Liver (tissue), 9 donors: Measurements from ENCODE around the gene OR10H5. TPM values are rescaled to one million over a fixed set of nuclear protein-coding genes. Genes with fewer than 3 reads are reported as not detected.
A peak's percentile ranks its signal among the peaks of the same experiment; 100 is the strongest.

ENCODE experiments used
- DNase-seq: peaks from one replicate; pipeline ENCODE4 v3.0.0-alpha.2; 2017; ENCODE audit warnings: low spot score
- H3K27ac ChIP-seq, 2 donors: one replicate each; pipeline ENCODE4 v1.7.0; 2013; ENCODE audit warnings: inconsistent platforms in 2 of 2, low read length in 2 of 2, control low read depth in 1 of 2, low read depth in 1 of 2, mild to moderate bottlenecking in 1 of 2
- H3K27me3 ChIP-seq, 4 donors: one replicate each; pipeline versions ENCODE4 v1.6.1 to v1.7.0; 2013; ENCODE audit warnings: low read length in 3 of 4, inconsistent platforms in 1 of 4, mild to moderate bottlenecking in 1 of 4, moderate library complexity in 1 of 4; ENCODE audit not compliant: control insufficient read depth in 4 of 4, insufficient read depth in 4 of 4
- H3K36me3 ChIP-seq, 4 donors: one replicate each; pipeline versions ENCODE4 v1.6.1 to v1.7.0; 2013; ENCODE audit warnings: low read length in 3 of 4, mild to moderate bottlenecking in 3 of 4, low read depth in 1 of 4, moderate library complexity in 1 of 4; ENCODE audit not compliant: control insufficient read depth in 4 of 4, insufficient read depth in 3 of 4
- H3K4me1 ChIP-seq, 4 donors: one replicate each; pipeline versions ENCODE4 v1.6.1 to v1.7.0; 2013; ENCODE audit warnings: low read length in 3 of 4, mild to moderate bottlenecking in 3 of 4, moderate library complexity in 1 of 4; ENCODE audit not compliant: control insufficient read depth in 4 of 4, insufficient read depth in 4 of 4
- H3K4me3 ChIP-seq, 3 donors: one replicate each; pipeline versions ENCODE4 v1.6.1 to v1.7.0; 2013; ENCODE audit warnings: low read length in 3 of 3, control low read depth in 1 of 3, low read depth in 1 of 3, mild to moderate bottlenecking in 1 of 3
- H3K9ac ChIP-seq, 2 donors: one replicate each; pipeline ENCODE4 v1.7.0; 2013; ENCODE audit warnings: low read length in 2 of 2, mild to moderate bottlenecking in 2 of 2, moderate library complexity in 2 of 2, control low read depth in 1 of 2, low read depth in 1 of 2
- H3K9me3 ChIP-seq, 4 donors: one replicate each; pipeline versions ENCODE4 v1.6.1 to v1.7.0; 2013; ENCODE audit warnings: low read length in 3 of 4; ENCODE audit not compliant: control insufficient read depth in 4 of 4
- ATF3 ChIP-seq: IDR thresholded peaks from 2 replicates; pipeline ENCODE4 v1.6.1; 2016; ENCODE audit warnings: antibody characterized with exemption
- CTCF ChIP-seq: fragments of 150-350 bp; IDR thresholded peaks from 2 replicates; pipeline ENCODE4 v1.5.1; 2017; ENCODE audit warnings: improper control_type of control experiment, low read depth, low read length; ENCODE audit not compliant: missing input control
- EGR1 ChIP-seq, 2 donors: IDR thresholded peaks; 2 replicates each; pipeline ENCODE4 v1.6.1; 2016 to 2018; ENCODE audit warnings: antibody characterized with exemption in 2 of 2, low read depth in 2 of 2
- FOXA1 ChIP-seq: IDR thresholded peaks from 2 replicates; pipeline ENCODE4 v1.6.1; 2016; ENCODE audit warnings: antibody characterized with exemption
- FOXA2 ChIP-seq: IDR thresholded peaks from 2 replicates; pipeline ENCODE4 v1.6.1; 2016; ENCODE audit warnings: antibody characterized with exemption
- GABPA ChIP-seq, 2 donors: IDR thresholded peaks in 1 of 2; conservative IDR thresholded peaks in 1 of 2; 2 replicates each; pipeline ENCODE4 v1.6.1; 2016; ENCODE audit warnings: antibody characterized with exemption in 2 of 2, mild to moderate bottlenecking in 1 of 2, moderate library complexity in 1 of 2
- HNF4A ChIP-seq, 2 donors: conservative IDR thresholded peaks; 2 replicates each; pipeline ENCODE4 v1.6.1; 2016; ENCODE audit warnings: antibody characterized with exemption in 2 of 2, mild to moderate bottlenecking in 2 of 2
- HNF4G ChIP-seq: IDR thresholded peaks from 2 replicates; pipeline ENCODE4 v1.6.1; 2016; ENCODE audit warnings: antibody characterized with exemption
- JUND ChIP-seq, 2 donors: IDR thresholded peaks; 2 replicates each; pipeline ENCODE4 v1.6.1; 2016; ENCODE audit warnings: antibody characterized with exemption in 2 of 2
- MAX ChIP-seq: IDR thresholded peaks from 2 replicates; pipeline ENCODE4 v1.6.1; 2016; ENCODE audit warnings: antibody characterized with exemption
- NR2F2 ChIP-seq: IDR thresholded peaks from 2 replicates; pipeline ENCODE4 v1.6.1; 2016; ENCODE audit warnings: antibody characterized with exemption
- RAD21 ChIP-seq, 2 donors: IDR thresholded peaks; 2 replicates each; pipeline ENCODE4 v1.6.1; 2016; ENCODE audit warnings: antibody characterized with exemption in 2 of 2, mild to moderate bottlenecking in 2 of 2
- REST ChIP-seq: IDR thresholded peaks from 2 replicates; pipeline ENCODE4 v1.6.1; 2016; ENCODE audit warnings: antibody characterized with exemption, mild to moderate bottlenecking
- RXRA ChIP-seq, 2 donors: IDR thresholded peaks; 2 replicates each; pipeline ENCODE4 v1.6.1; 2017 to 2018; ENCODE audit warnings: antibody characterized with exemption in 2 of 2, mild to moderate bottlenecking in 1 of 2
- SP1 ChIP-seq: IDR thresholded peaks from 2 replicates; pipeline ENCODE4 v1.6.1; 2018; ENCODE audit warnings: antibody characterized with exemption, mild to moderate bottlenecking
- TAF1 ChIP-seq: conservative IDR thresholded peaks from 2 replicates; pipeline ENCODE4 v1.6.1; 2016; ENCODE audit warnings: antibody characterized with exemption, mild to moderate bottlenecking
- YY1 ChIP-seq: IDR thresholded peaks from 2 replicates; pipeline ENCODE4 v1.6.1; 2016; ENCODE audit warnings: antibody characterized with exemption, mild to moderate bottlenecking
- ZBTB33 ChIP-seq: IDR thresholded peaks from 2 replicates; pipeline ENCODE4 v1.6.1; 2016; ENCODE audit warnings: antibody characterized with exemption
- WGBS: extraction: QIAGEN DNeasy Blood & Tissue Kit; methylation state at CpG from one replicate; pipeline ENCODE4 v1.1.7; 2013; 5-methylcytosine and 5-hydroxymethylcytosine counted together
- polyA plus RNA-seq, 2 donors: library from polyadenylated mRNA; stranded (reverse) in 1 of 2; unstranded in 1 of 2; fragments of 200-250 nt in 1 of 2; fragments of >200 nt in 1 of 2; fragmentation: Nextera tagmentation in 1 of 2; extraction: Ambion mirVana in 1 of 2; gene quantifications; one replicate each; pipeline versions ENCODE4 v1.2.1 to v1.2.3, GENCODE V29; 2013 to 2015
- total RNA-seq, 2 donors: library from RNA; depleted of rRNA; stranded (reverse); fragments of >200 nt; gene quantifications; one replicate each; pipeline ENCODE4 v1.2.3, GENCODE V29; 2014
- donor health status: healthy.
- donor health status: healthy.
- donor health status: healthy.
- donor health status: healthy.
- donor health status: healthy.

The OR10H5 gene
- total and polyA plus RNA-seq, 4 donors = not detected

- TF ChIP-seq RAD21 (IDR thresholded peaks at IDR 0.05) = peak in 1 of 2 donors; percentile 22
- peak; percentile 80 for TF ChIP-seq REST
- TF ChIP-seq TAF1 = no peak
- TF ChIP-seq CTCF = no peak
- TF ChIP-seq MAX = peak; percentile 86
- no peak for TF ChIP-seq HNF4G
- peak in 1 of 2 donors; percentile 35 for TF ChIP-seq RXRA (IDR thresholded peaks at IDR 0.05)
- TF ChIP-seq ATF3 = no peak
- peak in 1 of 2 donors; percentile 19 for TF ChIP-seq HNF4A (conservative IDR thresholded peaks at IDR 0.05)
- TF ChIP-seq ZBTB33 = peak; percentile 35
- no peak for TF ChIP-seq JUND (IDR thresholded peaks at IDR 0.05)
- TF ChIP-seq NR2F2 = no peak
- peak; percentile 88 for TF ChIP-seq YY1
- TF ChIP-seq FOXA1 = peak; percentile 6
- peak in 1 of 2 donors; percentile 28 for TF ChIP-seq EGR1 (IDR thresholded peaks at IDR 0.05; ENCODE audit: low read depth in 2 of 2)
- peak; percentile 22 for TF ChIP-seq SP1
- no peak for TF ChIP-seq GABPA (IDR thresholded peaks at IDR 0.05 in 1 of 2, conservative IDR thresholded peaks at IDR 0.05 in 1 of 2)
- TF ChIP-seq FOXA2 = peak; percentile 28
- H3K4me1 ChIP-seq = peaks cover 0 to 10% (median 6%) of the 10 kb centered on the region in 4 donors
- no peak for DNase-seq
- no peaks in the 10 kb centered on the region for H3K27me3 ChIP-seq
- no peaks in the 10 kb centered on the region for H3K36me3 ChIP-seq
- H3K9me3 ChIP-seq = no peaks in the 10 kb centered on the region
- H3K27ac ChIP-seq = peak overlapping the region; percentile 90 to 100
- under 1% methylated on average over 9 of the region's 9 CpGs for WGBS
- H3K9ac ChIP-seq = peak overlapping the region; percentile 48 to 99
- H3K4me3 ChIP-seq = peak overlapping the region; percentile 65 to 88 (median 79)
These were observed 49.8 kb downstream of the OR10H5 start for GRCh38 chr19:15837221-15837731.
